Colonic mucosa (tissue), 4 donors: ENCODE data around the gene A2ML1. TPM values are rescaled to one million over a fixed set of nuclear protein-coding genes. Genes with fewer than 3 reads are reported as not detected.
"Not testable (repeated sequence)": the region's sequence is repeated elsewhere in the genome, so short reads cannot be mapped to it uniquely, and the experiment has no call there.

Experiments
- DNase-seq: peaks from one replicate; pipeline ENCODE4 v3.0.0-alpha.2; 2020
- H3K27ac ChIP-seq: fragments of 200-600 bp; one replicate; pipeline ENCODE4 v1.8.0; 2021
- H3K27me3 ChIP-seq: fragments of 200-600 bp; one replicate; pipeline ENCODE4 v1.8.0; 2021
- H3K36me3 ChIP-seq: fragments of 200-600 bp; one replicate; pipeline ENCODE4 v1.8.0; 2021
- H3K4me1 ChIP-seq: fragments of 200-600 bp; one replicate; pipeline ENCODE4 v1.8.0; 2021; ENCODE audit warnings: mild to moderate bottlenecking
- H3K4me3 ChIP-seq: fragments of 200-600 bp; one replicate; pipeline ENCODE4 v1.8.0; 2021
- H3K9ac ChIP-seq, 2 donors: one replicate each; pipeline ENCODE4 v1.7.0; 2013; ENCODE audit warnings: control low read depth in 2 of 2, low read depth in 2 of 2, low read length in 2 of 2
- H3K9me3 ChIP-seq: fragments of 200-600 bp; one replicate; pipeline ENCODE4 v1.8.0; 2021
- intact Hi-C: fragments of 100-400 bp; cut with DNase I; formaldehyde crosslinking; loops from one replicate; pipeline ENCODE4 v1.14.1; 2022
- total RNA-seq, 2 donors: library from RNA; stranded (reverse); fragmentation: NEBNext Ultra II Directional in 1 of 2; extraction: Animal tissue kit (Norgen Biotek cat#: 25700) in 1 of 2; gene quantifications; one replicate each; pipeline ENCODE4 v1.2.1, GENCODE V29; 2021
- TF ChIP-seq, protein P1 (sequence below): fragments of 200-600 bp; IDR thresholded peaks from one replicate; pipeline ENCODE4 v1.8.0; 2022; ENCODE audit warnings: antibody characterized with exemption, mild to moderate bottlenecking
- donor health status: healthy.
- donor health status: DM: no; HTN: no; CAD: no.
- donor health status: DM: no; HTN: no; CAD: no.

The A2ML1 gene
- total RNA-seq, 2 donors from 2014 or later, result not detected

DNA sequence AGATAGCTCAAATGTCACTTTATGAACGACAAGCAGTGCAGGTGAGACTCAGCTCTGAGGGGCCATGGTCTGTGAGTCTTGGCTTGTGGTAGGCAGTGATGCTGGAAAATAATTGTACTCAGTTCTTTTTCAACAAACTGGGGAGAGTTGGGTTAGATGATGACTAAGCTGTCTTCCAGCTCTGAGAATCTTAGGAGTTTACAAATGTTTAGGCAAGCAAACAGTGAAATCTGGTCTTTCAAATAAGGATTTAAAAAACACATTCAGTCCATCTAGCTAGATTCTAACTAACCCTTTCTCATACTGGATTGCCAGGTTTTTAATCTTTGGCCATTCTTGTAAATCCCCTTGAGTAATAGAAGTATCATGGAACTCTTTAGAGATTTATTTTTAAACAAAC lies 95.3 kb downstream of the A2ML1 start:
- Histone ChIP-seq H3K9me3 (no peaks in the 10 kb centered on the region), H3K4me1 (peaks cover 7% of the 10 kb centered on the region), H3K4me3 (no peak overlapping the region), H3K36me3 (no peaks in the 10 kb centered on the region), H3K9ac (no peak overlapping the region), H3K27ac (no peak overlapping the region), H3K27me3 (no peaks in the 10 kb centered on the region)
- intact Hi-C loops, result no loop called here
- TF ChIP-seq, protein P1, sequence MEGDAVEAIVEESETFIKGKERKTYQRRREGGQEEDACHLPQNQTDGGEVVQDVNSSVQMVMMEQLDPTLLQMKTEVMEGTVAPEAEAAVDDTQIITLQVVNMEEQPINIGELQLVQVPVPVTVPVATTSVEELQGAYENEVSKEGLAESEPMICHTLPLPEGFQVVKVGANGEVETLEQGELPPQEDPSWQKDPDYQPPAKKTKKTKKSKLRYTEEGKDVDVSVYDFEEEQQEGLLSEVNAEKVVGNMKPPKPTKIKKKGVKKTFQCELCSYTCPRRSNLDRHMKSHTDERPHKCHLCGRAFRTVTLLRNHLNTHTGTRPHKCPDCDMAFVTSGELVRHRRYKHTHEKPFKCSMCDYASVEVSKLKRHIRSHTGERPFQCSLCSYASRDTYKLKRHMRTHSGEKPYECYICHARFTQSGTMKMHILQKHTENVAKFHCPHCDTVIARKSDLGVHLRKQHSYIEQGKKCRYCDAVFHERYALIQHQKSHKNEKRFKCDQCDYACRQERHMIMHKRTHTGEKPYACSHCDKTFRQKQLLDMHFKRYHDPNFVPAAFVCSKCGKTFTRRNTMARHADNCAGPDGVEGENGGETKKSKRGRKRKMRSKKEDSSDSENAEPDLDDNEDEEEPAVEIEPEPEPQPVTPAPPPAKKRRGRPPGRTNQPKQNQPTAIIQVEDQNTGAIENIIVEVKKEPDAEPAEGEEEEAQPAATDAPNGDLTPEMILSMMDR, result no peak
- no peak for DNase-seq

DNA sequence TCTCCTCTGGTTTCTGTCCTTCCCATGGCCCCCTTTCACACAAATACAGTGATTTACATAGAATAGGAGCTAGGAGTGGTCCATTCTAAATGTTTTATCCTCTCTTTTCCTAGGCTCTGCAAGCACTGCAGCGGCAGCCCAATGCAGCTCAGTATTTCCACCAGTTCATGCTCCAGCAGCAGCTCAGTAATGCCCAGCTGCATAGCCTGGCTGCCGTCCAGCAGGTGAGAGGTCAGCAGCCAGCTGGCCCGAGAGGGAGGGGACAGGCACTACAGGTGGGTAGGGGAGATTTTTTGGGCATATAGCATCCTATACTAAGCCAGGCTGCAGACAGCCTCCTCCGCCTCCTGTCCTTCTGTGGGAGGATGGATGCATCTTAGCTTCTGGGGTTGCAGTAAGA lies 97.2 kb downstream of the A2ML1 start:
- H3K27me3 ChIP-seq, H3K27ac ChIP-seq, H3K4me3 ChIP-seq, H3K9me3 ChIP-seq, H3K36me3 ChIP-seq, DNase-seq, intact Hi-C loops, H3K4me1 ChIP-seq, H3K9ac ChIP-seq: not testable (repeated sequence)

DNA sequence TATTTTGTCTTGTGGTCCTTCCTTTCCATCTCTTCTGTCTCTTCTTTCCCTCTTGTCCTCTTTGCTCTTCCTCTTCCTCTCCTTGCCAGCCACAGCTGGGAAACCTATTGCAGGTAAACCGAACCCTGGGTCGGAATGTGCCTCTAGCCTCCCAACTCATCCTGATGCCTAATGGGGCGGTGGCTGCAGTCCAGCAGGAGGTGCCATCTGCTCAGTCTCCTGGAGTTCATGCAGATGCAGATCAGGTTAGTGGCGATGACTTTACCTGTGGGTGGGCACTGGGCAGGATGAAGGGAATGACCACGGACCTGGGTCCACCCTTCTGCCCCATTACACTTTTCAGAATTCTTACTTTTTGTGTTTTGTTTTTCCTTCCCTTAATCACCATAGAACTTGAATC lies 100.1 kb downstream of the A2ML1 start:
- intact Hi-C loops, result no loop called here
- Histone ChIP-seq H3K4me3 (no peak overlapping the region), H3K4me1 (no peaks in the 10 kb centered on the region), H3K9ac (no peak overlapping the region), H3K27me3 (no peaks in the 10 kb centered on the region), H3K36me3 (no peaks in the 10 kb centered on the region), H3K9me3 (no peaks in the 10 kb centered on the region), H3K27ac (no peak overlapping the region)
- no peak for DNase-seq
- TF ChIP-seq, protein P1, result no peak

Other genes starting within 250 kb of the A2ML1 start
- gene AICDA, start 209.8 kb upstream of the A2ML1 start, total RNA-seq, result not detected
- 10 to 100 TPM in 1 of 2 donors, 1 to 10 TPM in 1; 4.6 to 12.1 TPM for gene MFAP5, start 159.8 kb upstream of the A2ML1 start, total RNA-seq
- 1 to 10 TPM; 4.3 to 6.0 TPM for gene RIMKLB, start 124.6 kb upstream of the A2ML1 start, total RNA-seq
- 10 to 100 TPM in 1 of 2 donors, 1 to 10 TPM in 1; 7.2 to 12.8 TPM for gene PHC1, start 91.9 kb downstream of the A2ML1 start, total RNA-seq
- gene M6PR, start 127.0 kb downstream of the A2ML1 start, total RNA-seq, result 100 to 1,000 TPM in 1 of 2 donors, 10 to 100 TPM in 1; 84.3 to 122 TPM
- 1 to 10 TPM in 1 of 2 donors, under 1 TPM in 1; 0.54 to 1.0 TPM for gene KLRG1, start 166.9 kb downstream of the A2ML1 start, total RNA-seq